Stimulated activated CD8-positive, alpha-beta memory T cell treated with anti-CD3 and anti-CD28 coated beads, Interleukin-4, amount 100 ng/mL, for 48 hours (primary cell): ENCODE measurements around the gene MAP3K20.
"Not testable (repeated sequence)": the region's sequence is repeated elsewhere in the genome, so short reads cannot be mapped to it uniquely, and the experiment has no call there.

ENCODE experiments used
- DNase-seq: peaks from one replicate; pipeline ENCODE4 v3.0.0-alpha.2; 2020

Gene MAP3K20

DNA sequence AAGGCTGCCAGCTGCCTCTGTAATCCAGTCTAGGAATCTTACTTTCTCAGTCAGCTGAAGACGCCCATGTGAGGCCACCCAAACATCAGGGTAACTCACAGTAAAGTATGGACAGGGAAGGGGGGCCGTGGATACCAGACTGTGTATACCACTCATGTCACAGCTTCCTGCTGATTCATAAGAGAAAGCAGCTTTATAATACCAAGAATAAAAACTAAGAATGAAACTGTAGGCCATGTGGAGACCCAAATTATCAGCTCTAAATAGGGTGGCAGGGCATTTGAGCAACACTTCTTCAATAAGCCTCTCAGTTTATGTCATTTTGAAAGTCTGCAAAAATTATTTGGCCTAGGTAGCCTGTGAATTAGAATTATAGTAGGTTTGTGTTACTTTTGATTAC is 164.0 kb downstream of the MAP3K20 start:
- DNase-seq = peak; percentile 51

DNA sequence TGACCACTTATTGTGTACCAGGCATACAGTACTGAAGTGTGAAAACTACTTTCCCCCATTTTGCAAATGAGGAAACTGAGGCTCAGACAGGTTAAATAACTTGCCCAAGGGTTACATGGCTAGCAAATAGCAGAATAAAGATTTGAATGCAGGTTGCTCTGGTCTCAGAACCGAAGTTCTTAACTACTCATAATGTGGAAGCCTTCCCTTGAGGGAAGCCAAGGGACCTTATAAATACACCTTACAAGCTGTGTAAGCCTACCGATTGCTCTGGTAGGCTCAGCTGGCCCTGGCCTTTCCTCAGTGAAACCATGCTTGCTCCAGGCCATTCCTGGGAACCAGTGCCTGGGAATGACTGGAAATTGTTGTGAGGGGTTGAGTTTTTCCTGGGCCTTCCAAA is 164.4 kb downstream of the MAP3K20 start:
- DNase-seq = no peak

DNA sequence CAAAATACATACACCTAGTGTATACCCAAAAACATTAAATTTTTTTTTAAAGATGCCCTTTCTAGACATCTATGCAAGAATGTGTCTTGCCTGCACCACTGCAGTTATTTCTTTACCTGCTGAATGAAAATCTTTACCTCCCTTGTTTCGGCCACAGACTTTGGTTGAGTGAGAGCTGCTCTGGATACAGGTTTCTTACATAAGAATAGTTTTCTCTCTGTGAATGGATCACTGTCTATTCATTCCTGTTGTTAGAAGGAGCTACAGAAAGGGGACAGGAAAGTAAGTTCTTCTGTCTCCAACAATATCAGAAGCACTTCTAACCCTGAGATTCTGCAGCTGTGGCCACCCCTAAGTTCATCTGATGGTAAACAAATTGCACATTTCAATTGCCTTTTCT is 166.0 kb downstream of the MAP3K20 start:
- DNase-seq = no peak

DNA sequence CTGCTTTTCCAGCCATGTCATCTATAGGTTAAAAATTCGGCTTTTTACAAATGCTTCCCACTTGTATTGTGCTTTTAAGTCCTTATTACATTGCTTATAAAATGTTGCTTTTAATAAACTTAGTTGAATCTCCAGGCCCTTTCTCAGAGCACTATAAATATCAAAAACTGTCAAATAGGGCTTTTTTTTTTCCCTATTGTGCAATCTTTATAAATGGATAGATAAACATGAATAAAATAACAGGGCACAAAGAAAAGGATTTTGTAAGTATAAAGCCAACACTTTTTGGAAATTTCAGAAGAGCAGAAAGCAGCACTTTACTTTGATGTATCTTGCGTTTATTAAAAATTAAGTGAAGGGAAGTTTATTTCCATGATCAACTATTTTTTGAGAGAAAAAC is 171.5 kb downstream of the MAP3K20 start:
- no peak for DNase-seq

DNA sequence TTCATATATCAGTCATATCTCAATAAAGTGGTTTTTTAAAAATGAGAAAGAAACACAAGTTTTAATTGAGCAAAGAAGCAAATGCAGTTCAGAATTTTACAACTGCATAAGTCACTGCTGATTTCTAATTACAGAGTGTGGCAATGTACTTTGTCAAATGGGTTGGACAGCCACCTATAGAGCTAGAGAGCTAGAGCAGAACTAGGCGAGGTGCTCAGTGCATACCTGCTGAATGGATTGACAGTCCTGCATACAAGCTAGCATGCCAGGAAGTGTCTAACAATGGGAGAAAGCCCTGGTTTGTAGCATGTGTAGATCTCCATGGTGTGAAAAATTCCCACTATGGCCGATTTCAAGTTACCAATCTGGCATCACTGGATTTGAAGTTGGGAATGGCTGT is 172.7 kb downstream of the MAP3K20 start:
- DNase-seq = no peak

DNA sequence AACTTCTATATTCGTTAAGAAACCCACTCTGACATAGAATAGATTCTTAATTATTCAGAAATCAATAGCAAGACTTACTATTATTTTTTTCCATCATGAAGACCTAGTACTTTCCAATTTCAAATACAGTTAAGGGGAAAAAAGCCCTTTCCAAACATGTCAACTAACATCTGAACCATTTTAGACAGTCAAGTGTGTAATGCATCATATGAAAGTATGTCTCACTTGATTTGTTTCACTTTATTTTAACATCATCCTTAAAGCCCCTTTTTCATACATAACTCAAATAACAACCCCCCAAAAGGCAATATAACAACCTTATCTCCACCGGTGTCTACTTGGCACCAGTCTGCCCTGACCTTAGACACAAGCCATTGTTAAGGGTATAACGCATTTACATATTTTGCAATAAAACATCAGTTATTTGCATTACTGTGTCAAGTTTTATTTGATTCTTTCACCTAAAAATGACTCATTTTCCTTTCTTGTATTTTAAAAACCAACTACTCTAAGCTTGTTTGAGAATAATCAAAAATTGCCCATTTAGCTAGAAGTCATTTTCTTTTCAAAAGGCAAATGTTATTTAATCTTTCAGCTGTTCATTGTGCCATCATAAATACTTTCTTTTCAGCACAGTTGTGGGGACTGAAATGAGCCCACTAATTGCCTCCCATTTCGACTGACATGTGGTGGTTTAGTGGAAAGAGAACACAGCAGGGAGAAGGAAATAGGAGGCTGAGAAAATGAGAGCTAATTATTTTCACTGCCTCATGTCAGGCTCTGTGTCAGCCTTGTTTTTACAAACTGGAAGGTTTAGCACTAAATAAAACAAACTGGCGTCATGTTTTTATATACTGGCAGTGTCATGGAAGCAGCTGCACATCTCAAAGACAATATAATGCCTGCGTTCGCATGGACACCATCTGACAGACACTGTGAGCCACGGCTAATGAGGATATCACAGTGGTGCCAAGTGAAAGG is 174.3 kb downstream of the MAP3K20 start:
- DNase-seq = no peak

DNA sequence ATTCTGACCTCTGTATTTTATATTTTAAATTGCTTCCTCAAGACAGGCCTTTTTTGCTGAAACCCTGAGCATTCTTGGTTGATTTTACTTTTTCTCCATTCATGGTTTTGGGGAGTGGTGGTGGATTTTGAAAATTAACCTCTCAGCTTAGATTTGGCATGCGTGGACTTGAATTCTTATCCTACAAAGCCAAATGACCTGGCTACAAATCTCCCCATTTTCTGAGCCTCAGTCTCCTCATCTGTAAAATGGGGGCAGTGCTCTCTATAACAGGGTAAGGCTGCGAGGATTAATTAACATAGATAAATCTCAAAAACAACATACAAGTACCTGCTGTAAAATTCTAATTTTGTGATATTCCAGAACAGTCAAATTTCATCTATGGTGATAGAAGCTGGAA is 175.6 kb downstream of the MAP3K20 start:
- DNase-seq = no peak

DNA sequence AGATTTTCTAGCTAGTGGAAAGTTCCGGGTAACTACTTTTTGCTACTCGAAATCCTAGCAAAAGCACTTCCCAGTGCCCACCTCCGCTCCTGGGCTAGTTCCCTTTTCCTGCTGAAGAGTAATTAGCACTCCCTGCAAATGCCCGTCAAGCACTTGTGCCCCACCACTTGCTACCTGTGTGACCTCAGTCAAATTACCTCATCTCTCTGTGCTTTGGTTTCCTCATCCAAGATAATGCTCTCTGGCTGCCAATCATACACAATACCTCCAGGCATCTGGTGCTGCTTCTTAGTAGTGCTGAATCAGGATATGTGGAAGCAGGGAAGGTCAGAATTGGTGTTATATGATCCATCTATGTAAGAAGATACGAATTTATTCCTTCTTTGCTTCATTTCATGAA is 176.9 kb downstream of the MAP3K20 start:
- DNase-seq = no peak

DNA sequence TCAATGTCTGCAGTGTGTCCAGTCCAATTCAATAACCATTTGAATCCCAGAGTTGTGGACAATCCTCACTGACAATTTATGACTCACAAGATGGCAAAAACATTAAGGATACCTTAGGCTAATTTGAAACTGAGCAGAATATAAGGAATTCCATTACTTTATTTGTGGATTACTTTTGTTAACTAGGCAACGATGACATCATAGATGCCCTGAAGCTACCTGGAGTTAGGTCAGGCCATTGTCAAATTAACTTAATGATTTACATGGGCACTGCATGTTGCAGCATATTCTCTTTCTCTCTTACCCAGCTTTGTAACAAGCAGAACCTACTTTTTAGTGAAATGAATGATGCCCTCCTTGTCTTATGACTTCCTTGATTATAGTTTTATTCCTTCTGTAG is 179.0 kb downstream of the MAP3K20 start:
- no peak for DNase-seq

DNA sequence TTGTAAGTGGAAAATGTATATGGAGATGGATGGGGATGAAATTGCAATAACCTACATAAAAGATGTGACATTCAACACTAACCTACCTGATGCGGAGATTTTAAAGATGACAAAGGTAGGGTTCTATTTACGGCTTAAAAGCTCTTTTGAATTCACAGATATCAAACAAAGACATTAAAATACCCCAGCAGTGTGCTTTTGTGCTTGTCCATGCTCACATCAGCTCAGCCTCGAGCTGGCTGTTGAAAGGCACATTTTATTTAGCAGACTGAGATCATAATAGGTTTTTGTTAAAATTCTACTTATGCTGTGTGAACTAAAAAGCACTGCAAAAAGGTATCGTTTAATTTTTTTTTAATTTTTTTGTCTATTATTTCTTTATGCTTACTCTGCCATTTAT is 183.1 kb downstream of the MAP3K20 start:
- no peak for DNase-seq

DNA sequence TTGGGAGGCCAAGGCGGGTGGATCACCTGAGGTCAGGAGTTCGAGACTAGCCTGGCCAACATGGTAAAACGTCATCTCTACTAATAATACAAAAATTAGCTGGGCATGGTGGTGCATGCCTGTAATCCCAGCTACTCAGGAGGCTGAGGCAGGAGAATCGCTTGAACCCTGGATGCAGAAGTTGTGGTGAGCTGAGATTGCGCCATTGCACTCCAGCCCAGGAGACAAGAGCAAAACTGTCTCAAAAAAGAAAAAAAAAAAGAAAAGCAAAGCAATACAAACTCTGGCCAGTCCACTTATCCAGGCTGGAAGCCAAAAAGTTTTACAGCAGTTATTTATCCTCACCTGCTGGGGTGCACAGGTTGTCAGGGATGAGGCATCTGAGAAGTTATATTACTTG is 186.7 kb downstream of the MAP3K20 start:
- DNase-seq = not testable (repeated sequence)

DNA sequence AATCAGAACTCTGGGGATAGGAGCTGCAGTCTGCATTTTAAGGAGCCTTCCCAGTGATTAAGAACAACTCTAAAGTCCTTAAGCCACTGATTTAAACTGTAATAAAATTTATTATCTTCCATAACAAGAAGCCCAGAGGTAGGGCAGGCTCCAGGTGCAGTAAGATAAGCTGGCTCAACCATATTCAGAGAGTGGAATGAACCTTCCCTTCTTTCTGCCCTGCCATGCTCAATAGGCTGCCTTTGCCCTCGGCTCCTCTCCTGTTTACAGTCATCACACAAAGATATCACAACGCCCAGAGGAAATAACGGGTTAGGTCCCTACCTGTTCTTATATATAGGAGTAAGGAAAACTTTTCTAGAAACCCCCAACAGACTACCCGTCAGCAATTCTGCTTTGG is 188.5 kb downstream of the MAP3K20 start:
- no peak for DNase-seq

DNA sequence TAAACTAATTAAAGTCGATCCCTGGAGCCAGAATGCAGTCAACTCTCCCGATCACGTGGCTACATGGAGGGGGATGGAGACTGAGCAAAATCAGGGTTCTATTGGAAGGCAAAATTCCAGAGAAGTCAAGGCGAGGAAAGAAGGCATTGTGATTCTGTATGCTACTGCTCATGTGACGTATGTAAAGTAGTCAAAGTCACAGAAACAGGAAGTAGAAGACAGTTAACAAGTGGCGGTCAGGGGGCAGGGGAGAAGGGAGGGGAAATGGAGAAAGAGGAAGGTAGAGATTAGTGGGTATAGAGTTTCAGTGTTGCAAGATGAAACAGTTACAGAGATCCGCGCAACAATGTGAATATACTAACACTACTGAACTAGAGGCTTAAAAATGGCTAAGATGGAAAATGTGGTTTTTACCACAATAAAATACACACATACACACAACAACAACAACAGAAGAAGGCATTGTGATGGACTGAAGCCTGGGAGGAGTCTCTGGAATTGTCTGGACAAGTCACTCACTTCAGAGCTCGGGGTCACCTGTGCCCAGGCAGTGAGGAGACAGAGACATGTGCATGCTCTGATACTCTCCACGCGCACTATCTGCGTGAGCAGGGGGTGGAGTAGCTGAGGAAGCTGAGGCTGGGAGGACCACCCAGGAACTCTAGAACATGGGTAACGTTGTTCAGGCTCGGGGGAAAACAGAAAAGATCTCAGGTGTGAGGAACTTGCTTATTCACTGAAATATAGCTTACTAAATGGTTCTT is 189.1 kb downstream of the MAP3K20 start:
- peak; percentile 35 for DNase-seq

DNA sequence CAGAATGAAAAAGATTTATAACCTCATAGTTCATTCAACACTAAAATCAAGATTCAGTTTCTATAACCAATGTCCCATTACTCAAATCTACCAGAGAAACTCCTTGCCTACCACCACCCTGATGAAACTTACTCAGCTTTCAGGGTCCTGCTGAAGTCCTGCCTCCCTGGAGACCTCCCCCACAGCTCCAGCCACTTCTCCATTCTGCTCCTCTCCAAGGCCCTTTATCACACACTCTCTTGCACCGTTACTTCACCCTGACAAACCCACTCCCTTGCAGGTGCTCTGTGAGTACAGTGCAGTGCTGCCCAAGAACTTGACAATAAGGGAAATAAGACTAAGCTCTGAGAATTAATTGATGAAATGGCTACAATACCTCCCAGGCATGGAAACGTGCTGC is 195.5 kb downstream of the MAP3K20 start:
- no peak for DNase-seq

DNA sequence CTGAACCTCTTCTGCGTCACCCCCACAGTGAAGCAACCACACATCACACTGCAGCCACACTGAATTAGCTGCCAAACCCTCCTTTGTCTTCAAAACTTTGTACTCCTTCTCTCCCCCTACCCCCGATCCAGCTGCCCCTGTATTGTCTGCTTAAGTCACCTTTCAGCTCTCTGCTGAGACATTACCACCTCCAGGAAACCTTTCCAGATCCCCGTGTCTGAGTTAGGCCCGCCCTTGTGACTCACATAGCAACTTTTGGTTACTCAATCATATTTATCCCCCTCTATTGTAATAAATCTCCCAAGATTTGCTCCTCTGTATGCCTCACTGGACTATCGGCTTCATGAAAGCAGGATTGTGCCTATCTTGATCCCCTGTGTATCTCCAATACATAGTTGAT is 196.2 kb downstream of the MAP3K20 start:
- no peak for DNase-seq

DNA sequence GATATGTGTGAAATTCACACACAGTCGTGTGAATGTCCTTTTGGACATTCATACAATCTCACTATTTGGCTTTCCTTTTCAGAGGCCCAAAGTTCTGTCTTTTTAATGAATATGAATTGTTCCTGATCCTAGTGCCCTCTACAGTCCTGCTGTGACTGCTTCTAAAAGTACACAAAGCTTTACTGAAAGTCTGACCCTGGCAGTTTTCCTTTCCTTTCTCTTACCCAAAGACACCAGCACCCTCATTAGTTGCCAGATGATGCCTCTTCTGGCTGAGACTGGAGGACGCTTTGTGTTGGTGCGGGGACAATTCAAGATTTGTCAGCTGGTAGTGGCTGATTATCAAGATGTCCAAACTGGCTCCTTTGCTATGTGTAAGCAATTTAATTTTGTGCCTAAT is 197.2 kb downstream of the MAP3K20 start:
- no peak for DNase-seq

DNA sequence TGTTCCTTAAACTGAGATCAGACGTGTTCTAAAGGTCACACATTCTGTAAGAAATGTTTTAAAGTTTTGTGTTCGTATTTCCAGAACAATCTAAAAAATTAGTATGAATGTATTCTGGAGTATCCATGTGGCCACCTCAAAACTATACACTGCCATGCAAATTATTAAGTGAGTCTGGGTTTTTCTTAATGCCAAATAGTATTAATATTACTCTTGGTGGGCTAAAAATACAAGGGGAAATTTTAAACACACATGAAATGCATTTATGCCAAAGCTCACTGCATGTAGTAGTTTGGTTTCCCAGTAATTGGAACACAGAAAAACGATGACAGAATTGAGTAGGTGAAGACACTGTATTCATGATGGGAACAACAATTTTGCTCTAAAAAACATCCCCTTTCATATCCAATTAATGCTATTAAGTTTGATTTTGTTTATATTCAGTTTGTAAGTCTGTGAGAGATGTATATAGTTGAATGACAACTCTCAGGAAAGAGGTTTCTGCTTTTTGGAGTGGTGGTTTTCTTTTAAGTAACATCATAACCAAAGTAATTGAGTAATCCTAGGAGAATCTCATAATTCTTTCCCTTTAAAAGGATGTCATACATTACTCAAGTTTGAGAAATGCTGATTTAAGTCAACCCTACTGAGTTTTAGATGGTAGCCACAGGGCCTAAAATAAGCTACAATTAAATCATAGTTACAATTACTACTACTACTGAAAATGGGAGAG is 203.3 kb downstream of the MAP3K20 start:
- no peak for DNase-seq

DNA sequence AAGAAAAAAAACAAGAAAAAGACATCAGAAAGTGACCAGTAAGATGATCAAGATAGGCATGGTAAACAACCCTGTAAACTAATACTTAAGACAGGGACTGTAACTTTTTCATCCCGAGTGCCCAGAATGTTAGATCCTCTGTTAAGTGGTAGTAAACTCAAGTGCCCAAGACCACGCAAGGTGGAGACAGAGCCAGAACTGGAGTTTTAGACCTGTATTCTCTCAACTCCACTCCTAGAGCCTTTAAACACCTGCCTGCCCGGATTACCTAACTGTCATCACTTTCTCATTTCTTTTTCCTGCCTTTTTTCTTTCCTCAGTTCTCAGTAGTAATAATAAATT is 203.9 kb downstream of the MAP3K20 start:
- DNase-seq = no peak

DNA sequence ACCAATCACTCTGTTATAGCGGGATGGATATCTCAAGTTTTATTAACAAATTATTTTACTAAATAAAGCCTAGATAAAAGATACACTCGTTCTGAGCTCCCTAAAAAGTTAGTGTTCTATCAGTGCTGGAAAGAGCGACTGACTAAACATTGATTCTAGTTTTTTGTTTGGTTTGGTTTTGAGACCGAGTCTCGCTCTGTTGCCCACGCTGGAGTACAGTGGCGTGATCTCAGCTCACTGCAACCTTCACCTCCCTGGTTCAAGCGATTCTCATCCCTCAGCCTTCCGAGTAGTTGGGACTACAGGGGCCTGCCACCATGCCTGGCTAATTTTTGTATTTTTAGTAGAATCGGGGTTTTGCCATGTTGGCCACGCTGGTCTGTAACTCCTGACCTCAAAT is 205.2 kb downstream of the MAP3K20 start:
- DNase-seq = no peak

DNA sequence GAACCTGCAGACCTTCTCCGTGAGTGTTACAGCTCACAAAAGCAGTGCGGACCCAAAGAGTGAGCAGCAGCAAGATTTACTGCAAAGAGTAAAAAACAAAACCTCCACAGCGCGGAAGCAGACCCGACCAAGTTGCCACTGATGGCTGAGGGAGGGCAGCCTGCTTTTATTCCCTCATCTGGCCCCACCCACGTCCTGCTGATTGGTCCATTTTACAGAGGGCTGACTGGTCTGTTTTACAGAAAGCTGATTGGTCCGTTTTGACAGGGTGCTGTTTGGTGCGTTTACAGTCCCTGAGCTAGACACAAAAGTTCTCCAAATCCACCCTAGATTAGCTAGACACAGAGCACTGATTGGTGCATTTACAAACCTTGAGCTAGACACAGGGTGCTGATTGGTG is 206.3 kb downstream of the MAP3K20 start:
- DNase-seq = not testable (repeated sequence)

DNA sequence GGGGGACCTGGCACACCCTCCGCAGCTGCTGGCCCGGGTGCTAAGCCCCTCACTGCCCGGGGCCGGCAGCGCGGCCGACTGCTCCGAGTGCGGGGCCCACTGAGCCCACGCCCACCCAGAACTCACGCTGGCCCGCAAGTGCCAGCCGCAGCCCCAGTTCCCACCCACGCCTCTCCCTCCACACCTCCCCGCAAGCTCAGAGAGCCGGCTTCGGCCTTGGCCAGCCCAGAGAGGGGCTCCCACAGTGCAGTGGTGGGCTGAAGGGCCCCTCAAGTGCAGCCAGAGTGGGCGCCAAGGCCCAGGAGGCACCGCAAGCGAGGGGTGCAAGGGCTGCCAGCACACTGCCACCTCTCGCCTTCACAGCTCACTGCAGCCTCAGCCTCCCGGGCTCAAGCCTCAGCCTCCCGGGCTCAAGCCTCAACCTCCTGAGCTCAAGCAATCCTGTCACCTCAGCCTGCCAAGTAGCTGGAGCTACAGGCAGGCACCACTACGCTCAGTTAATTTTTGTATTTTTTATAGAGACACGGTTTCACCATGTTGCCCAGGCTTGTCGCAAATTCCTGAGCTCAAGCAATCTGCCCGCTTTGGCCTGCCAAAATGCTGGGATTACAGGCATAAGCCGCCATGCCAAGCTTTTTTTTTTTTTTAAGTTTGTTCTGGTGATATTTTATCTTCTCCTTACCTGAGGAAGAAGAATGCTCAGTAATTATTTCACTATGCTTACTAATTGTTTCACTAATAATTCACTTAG is 207.3 kb downstream of the MAP3K20 start:
- no peak for DNase-seq

DNA sequence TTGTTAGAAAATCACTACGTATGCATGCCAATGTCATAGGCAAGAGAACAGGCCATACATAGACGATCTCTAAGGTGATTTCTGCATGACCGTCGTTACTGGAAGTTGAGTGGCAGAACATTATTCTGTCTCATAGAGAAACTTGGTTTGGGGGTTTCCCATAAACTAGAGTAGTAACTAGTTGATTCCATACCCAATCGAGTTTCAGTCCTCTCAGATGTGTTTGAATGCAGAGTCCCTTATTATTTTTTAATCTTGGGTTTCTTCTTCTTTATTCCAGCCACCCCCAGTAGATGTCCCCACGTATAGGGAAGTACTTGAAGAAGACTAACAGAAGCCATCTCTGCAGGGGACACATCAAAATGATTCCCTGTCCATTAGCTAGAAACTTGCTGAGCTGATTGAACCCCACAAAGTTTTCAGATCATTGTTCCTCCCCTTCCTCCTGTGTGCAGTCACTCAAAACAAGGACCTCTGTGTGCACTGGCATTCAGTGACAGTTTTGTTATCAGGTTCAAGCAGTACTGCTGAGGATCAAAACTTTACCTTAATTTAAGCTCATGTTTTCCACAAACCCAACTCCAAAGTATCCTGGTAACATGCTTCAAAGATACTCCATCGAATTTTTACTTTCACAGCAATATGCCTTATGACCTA is 210.6 kb downstream of the MAP3K20 start:
- no peak for DNase-seq
